Measurements from ENCODE around the gene C4orf50. TPM values are rescaled to one million over a fixed set of nuclear protein-coding genes. Genes with fewer than 3 reads are reported as not detected.

The C4orf50 gene
- total RNA-seq, 1 donor: not detected

GRCh38 chr4:6033381-6033780 lies 15.2 kb upstream of the C4orf50 start:
- no peak for DNase-seq (ENCODE audit: low read depth)
- H3K4me3 ChIP-seq (ENCODE audit: low read depth, low read length): no peak overlapping the region
- TF ChIP-seq, protein P1, sequence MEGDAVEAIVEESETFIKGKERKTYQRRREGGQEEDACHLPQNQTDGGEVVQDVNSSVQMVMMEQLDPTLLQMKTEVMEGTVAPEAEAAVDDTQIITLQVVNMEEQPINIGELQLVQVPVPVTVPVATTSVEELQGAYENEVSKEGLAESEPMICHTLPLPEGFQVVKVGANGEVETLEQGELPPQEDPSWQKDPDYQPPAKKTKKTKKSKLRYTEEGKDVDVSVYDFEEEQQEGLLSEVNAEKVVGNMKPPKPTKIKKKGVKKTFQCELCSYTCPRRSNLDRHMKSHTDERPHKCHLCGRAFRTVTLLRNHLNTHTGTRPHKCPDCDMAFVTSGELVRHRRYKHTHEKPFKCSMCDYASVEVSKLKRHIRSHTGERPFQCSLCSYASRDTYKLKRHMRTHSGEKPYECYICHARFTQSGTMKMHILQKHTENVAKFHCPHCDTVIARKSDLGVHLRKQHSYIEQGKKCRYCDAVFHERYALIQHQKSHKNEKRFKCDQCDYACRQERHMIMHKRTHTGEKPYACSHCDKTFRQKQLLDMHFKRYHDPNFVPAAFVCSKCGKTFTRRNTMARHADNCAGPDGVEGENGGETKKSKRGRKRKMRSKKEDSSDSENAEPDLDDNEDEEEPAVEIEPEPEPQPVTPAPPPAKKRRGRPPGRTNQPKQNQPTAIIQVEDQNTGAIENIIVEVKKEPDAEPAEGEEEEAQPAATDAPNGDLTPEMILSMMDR (IDR thresholded peaks at IDR 0.05; ENCODE audit: insufficient read depth, low read depth, low read length): no peak

DNA sequence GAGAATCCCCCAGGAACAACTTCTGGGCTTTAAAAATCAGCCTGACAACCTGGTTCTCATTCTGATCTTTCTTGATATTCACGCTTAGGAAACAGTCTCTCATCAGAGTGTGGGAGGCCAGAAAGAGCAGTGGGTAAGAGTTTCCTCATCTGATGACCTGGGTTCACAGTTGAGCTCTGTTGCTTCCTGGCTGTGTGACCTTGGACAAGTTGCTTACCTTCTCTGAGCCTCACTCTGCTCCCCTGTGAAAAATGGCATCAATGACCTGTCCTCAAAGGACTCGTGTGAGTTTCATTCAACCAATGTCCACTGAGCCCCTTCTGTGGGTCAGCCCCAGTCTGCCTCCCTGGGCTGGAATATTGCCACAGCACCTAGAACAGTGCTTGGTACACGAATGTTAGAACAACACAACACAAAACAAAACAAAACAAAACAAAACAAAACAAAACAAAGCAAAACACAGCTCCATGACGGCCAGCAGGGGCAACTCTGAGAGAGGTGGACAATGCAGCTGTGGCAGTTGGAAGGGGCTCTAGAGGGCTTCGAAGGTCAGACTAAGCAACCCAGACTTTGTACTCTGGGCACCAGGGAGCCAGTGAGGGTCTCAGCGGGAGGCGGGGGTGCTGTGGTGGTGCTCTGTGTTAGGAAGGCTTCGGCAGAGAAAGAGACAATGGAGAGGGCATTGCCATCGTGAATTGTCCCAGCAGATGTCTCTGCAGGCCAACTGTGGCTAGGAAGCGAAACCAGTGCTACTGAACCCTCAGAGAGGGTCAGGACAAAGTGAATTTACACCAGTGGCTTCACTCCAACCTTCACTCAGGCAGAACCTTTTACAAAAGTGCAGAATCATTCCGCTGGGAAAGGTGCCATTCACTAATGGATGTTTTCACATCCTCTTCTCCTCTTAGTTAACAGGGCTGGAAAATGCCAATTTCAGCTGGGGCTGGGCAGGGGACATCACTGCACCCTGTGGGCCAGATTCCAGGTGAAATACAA lies 14.3 kb upstream of the C4orf50 start:
- no peak overlapping the region for H3K4me3 ChIP-seq (ENCODE audit: low read depth, low read length)
- no peak for DNase-seq (ENCODE audit: low read depth)
- TF ChIP-seq, protein P1 (IDR thresholded peaks at IDR 0.05; ENCODE audit: insufficient read depth, low read depth, low read length): no peak

GRCh38 chr4:6031846-6032245 lies 13.6 kb upstream of the C4orf50 start:
- no peak for DNase-seq (ENCODE audit: low read depth)

GRCh38 chr4:6030679-6031078 lies 12.4 kb upstream of the C4orf50 start:
- no peak for DNase-seq (ENCODE audit: low read depth)
- H3K4me3 ChIP-seq (ENCODE audit: low read depth, low read length): no peak overlapping the region
- TF ChIP-seq, protein P1 (IDR thresholded peaks at IDR 0.05; ENCODE audit: insufficient read depth, low read depth, low read length): no peak

More at GRCh38 chr4:6031846-6032245, 13.6 kb upstream of the C4orf50 start:
- TF ChIP-seq, protein P1 (IDR thresholded peaks at IDR 0.05; ENCODE audit: insufficient read depth, low read depth, low read length): no peak
- no peak overlapping the region for H3K4me3 ChIP-seq (ENCODE audit: low read depth, low read length)

- no peak overlapping the region for H3K4me3 ChIP-seq (ENCODE audit: low read depth, low read length)
- no peak for DNase-seq (ENCODE audit: low read depth)
- TF ChIP-seq, protein P1 (IDR thresholded peaks at IDR 0.05; ENCODE audit: insufficient read depth, low read depth, low read length): no peak
These were observed 11.0 kb upstream of the C4orf50 start for GRCh38 chr4:6029254-6029653.

DNA sequence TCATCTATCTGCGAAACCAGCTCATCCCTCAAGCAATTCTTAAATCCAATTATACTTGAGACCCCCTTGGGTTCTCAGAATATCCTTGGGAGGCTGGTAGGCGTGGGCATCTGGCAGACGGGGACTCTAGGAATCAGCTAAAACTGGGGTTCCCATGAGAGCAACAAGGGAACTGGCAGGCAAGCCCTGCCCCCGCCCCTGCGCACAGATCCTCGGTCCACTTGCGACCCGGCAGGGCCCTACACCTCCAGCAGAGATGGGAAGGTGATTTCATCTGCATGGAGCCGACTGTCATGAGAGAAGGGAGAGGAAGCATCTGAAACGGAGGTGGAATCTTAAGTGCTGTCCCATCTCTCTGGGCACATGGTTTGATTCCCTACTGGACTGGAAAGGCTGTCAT lies 9.9 kb upstream of the C4orf50 start:
- no peak overlapping the region for H3K4me3 ChIP-seq (ENCODE audit: low read depth, low read length)
- TF ChIP-seq, protein P1 (IDR thresholded peaks at IDR 0.05; ENCODE audit: insufficient read depth, low read depth, low read length): no peak
- no peak for DNase-seq (ENCODE audit: low read depth)
